Breast epithelium (tissue), 3 donors: ENCODE measurements around the gene PTOV1.

Experiments used
- POLR2A ChIP-seq: fragments of 450-650 bp; IDR thresholded peaks from one replicate; pipeline ENCODE4 v1.6.1; 2016; ENCODE audit warnings: antibody characterized with exemption, mild to moderate bottlenecking, moderate library complexity
- TF ChIP-seq, protein P1 (sequence below), 3 donors: fragments of 450-650 bp; IDR thresholded peaks; one replicate each; pipeline ENCODE4 v1.5.1; 2016 to 2017; ENCODE audit warnings: antibody characterized with exemption in 3 of 3, mild to moderate bottlenecking in 3 of 3, moderate library complexity in 3 of 3

DNA sequence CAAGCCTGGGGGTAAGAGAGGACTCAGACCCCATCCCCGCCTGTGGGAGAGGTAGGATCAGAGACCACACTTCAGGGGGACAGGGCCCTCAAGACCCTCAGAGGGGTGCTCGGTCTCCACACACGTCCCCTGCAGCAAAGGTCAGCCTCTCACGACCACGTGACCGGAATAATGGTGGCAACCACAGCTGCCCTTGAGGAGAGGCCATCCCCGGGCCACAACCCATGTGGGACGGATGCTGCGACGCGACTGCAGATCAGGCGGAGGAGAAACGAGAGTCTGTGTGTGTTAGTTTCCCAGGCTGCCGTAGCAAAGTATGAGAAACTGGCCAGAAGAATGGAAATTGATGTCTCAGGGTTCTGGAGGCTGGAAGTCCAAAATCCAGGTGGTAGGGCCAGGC, 23.9 kb upstream of the PTOV1 start:
- TF ChIP-seq, protein P1, sequence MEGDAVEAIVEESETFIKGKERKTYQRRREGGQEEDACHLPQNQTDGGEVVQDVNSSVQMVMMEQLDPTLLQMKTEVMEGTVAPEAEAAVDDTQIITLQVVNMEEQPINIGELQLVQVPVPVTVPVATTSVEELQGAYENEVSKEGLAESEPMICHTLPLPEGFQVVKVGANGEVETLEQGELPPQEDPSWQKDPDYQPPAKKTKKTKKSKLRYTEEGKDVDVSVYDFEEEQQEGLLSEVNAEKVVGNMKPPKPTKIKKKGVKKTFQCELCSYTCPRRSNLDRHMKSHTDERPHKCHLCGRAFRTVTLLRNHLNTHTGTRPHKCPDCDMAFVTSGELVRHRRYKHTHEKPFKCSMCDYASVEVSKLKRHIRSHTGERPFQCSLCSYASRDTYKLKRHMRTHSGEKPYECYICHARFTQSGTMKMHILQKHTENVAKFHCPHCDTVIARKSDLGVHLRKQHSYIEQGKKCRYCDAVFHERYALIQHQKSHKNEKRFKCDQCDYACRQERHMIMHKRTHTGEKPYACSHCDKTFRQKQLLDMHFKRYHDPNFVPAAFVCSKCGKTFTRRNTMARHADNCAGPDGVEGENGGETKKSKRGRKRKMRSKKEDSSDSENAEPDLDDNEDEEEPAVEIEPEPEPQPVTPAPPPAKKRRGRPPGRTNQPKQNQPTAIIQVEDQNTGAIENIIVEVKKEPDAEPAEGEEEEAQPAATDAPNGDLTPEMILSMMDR (IDR thresholded peaks at IDR 0.05), result no peak
- TF ChIP-seq POLR2A, result no peak
